ENCODE data around the gene COPS7B. TPM values are rescaled to one million over a fixed set of nuclear protein-coding genes. Genes with fewer than 3 reads are reported as not detected.

Gene COPS7B
- polyA plus RNA-seq, 1 experiment: 49.2 TPM

GRCh38 chr2:231821908-231822307 is 35.7 kb downstream of the COPS7B start:
- CTCF ChIA-PET: no interaction called here
- Histone ChIP-seq H3K27ac (ENCODE audit: low read depth, low read length) (no peak overlapping the region), H3K27me3 (ENCODE audit: control insufficient read depth, insufficient read depth, low read length) (no peaks in the 10 kb centered on the region), H3K4me3 (ENCODE audit: low read depth, low read length) (no peak overlapping the region), H3K9me3 (ENCODE audit: control insufficient read depth, insufficient read depth, low read length) (no peaks in the 10 kb centered on the region)
- POLR2A ChIA-PET: no interaction called here
- no peak for DNase-seq (ENCODE audit: low read depth, low spot score)
- TF ChIP-seq, protein P1, sequence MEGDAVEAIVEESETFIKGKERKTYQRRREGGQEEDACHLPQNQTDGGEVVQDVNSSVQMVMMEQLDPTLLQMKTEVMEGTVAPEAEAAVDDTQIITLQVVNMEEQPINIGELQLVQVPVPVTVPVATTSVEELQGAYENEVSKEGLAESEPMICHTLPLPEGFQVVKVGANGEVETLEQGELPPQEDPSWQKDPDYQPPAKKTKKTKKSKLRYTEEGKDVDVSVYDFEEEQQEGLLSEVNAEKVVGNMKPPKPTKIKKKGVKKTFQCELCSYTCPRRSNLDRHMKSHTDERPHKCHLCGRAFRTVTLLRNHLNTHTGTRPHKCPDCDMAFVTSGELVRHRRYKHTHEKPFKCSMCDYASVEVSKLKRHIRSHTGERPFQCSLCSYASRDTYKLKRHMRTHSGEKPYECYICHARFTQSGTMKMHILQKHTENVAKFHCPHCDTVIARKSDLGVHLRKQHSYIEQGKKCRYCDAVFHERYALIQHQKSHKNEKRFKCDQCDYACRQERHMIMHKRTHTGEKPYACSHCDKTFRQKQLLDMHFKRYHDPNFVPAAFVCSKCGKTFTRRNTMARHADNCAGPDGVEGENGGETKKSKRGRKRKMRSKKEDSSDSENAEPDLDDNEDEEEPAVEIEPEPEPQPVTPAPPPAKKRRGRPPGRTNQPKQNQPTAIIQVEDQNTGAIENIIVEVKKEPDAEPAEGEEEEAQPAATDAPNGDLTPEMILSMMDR (IDR thresholded peaks at IDR 0.05; ENCODE audit: low read depth, low read length): no peak

- no peaks in the 10 kb centered on the region for H3K9me3 ChIP-seq (ENCODE audit: control insufficient read depth, insufficient read depth, low read length)
- H3K27ac ChIP-seq (ENCODE audit: low read depth, low read length): no peak overlapping the region
- POLR2A ChIA-PET: no interaction called here
- no peak for DNase-seq (ENCODE audit: low read depth, low spot score)
- TF ChIP-seq, protein P1 (IDR thresholded peaks at IDR 0.05; ENCODE audit: low read depth, low read length): no peak
- H3K27me3 ChIP-seq (ENCODE audit: control insufficient read depth, insufficient read depth, low read length): peaks cover 3% of the 10 kb centered on the region
- no peak overlapping the region for H3K4me3 ChIP-seq (ENCODE audit: low read depth, low read length)
- CTCF ChIA-PET: interaction anchor here (0.6 to 1.3 kb wide), 9 partner anchors 11 to 998 kb away, joined by 3 to 4 read pairs (median 4); no protein-coding TSS in a partner anchor
Observed at GRCh38 chr2:231853105-231853504, 66.9 kb downstream of the COPS7B start.

DNA sequence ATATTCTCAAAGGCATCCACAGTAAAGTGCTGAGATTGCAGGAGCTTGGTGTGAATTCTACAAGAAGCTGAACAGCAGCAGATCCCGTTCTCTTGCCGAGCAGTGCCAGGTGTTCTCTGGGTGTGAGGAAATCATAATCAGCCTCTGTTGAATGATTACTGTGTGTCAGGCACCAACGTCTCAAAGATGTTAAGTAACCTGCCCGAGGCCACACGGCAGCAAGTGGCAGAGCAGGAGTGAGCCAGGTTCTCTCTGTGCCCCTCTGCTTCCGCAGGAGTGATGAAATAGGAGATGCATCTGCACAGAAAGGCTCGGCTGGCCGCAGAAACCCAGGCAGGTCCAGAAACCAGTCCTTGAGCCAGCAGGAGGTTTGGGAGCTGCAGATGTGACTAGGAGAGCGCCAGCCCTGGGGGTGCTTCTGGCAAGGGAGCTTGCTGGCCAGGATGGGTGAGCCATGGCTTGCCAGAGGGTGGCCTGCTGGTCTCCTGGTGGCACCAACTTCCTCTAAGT is 68.4 kb downstream of the COPS7B start:
- Histone ChIP-seq H3K4me3 (ENCODE audit: low read depth, low read length) (no peak overlapping the region), H3K27me3 (ENCODE audit: control insufficient read depth, insufficient read depth, low read length) (peaks cover 3% of the 10 kb centered on the region), H3K27ac (ENCODE audit: low read depth, low read length) (no peak overlapping the region), H3K9me3 (ENCODE audit: control insufficient read depth, insufficient read depth, low read length) (no peaks in the 10 kb centered on the region)
- ChIA-PET CTCF (interaction anchor here (1.2 kb wide), 2 partner anchors 10 to 54 kb away, joined by 3 to 4 read pairs; no protein-coding TSS in a partner anchor), POLR2A (no interaction called here)
- TF ChIP-seq, protein P1 (IDR thresholded peaks at IDR 0.05; ENCODE audit: low read depth, low read length): no peak
- no peak for DNase-seq (ENCODE audit: low read depth, low spot score)

GRCh38 chr2:231856959-231857358 is 70.7 kb downstream of the COPS7B start:
- TF ChIP-seq, protein P1 (IDR thresholded peaks at IDR 0.05; ENCODE audit: low read depth, low read length): no peak
- no peak for DNase-seq (ENCODE audit: low read depth, low spot score)
- ChIA-PET CTCF (no interaction called here), POLR2A (no interaction called here)
- Histone ChIP-seq H3K27ac (ENCODE audit: low read depth, low read length) (no peak overlapping the region), H3K27me3 (ENCODE audit: control insufficient read depth, insufficient read depth, low read length) (peaks cover 9% of the 10 kb centered on the region), H3K9me3 (ENCODE audit: control insufficient read depth, insufficient read depth, low read length) (no peaks in the 10 kb centered on the region), H3K4me3 (ENCODE audit: low read depth, low read length) (no peak overlapping the region)

Small RNA genes lying within 50 kb of the gene (small RNA-seq; reads per million reads assigned to genes)
- not detected for gene AC073476.4 (ENCODE audit: insufficient read length, low read depth)

Other genes starting within 250 kb of the COPS7B start
- gene TEX44, start 193.6 kb upstream of the COPS7B start, polyA plus RNA-seq (2011; rRNA removed): not detected in 2 replicates
- gene PTMA, start 77.9 kb upstream of the COPS7B start, polyA plus RNA-seq (2011; rRNA removed): 505 and 681 TPM in 2 replicates
- gene PDE6D, start 5.2 kb upstream of the COPS7B start, polyA plus RNA-seq (2011; rRNA removed): 29.1 and 35.7 TPM in 2 replicates
- not detected in 2 replicates for gene NPPC, start 140.0 kb downstream of the COPS7B start, polyA plus RNA-seq (2011; rRNA removed)
- gene DIS3L2, start 175.3 kb downstream of the COPS7B start, polyA plus RNA-seq (2011; rRNA removed): 8.2 and 9.9 TPM in 2 replicates